GM04503 (cell line): ENCODE measurements around the gene ENTPD7.

Experiments used
- DNase-seq: peaks from one replicate; pipeline ENCODE4 v3.0.0-alpha.2; 2012; ENCODE audit warnings: low read depth

ENTPD7 gene

DNA sequence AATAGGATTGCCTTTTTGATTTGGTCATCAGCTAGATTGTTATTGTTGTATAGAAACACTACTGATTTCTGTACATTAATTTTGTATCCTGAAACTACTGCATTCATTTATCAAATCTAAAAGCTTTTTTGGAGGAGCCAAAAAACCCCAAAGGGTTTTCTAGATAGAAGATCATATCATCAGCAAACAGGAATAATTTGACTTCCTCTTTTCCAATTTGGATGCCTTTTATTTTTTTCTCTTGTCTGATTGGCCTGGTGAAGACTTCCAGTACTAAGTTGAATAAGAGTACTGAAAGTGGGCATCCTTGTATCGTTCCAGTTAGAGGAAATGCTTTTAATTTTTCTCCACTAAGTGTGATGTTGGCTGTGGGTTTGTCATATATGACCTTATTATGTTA, 10.6 kb upstream of the ENTPD7 start:
- no peak for DNase-seq

DNA sequence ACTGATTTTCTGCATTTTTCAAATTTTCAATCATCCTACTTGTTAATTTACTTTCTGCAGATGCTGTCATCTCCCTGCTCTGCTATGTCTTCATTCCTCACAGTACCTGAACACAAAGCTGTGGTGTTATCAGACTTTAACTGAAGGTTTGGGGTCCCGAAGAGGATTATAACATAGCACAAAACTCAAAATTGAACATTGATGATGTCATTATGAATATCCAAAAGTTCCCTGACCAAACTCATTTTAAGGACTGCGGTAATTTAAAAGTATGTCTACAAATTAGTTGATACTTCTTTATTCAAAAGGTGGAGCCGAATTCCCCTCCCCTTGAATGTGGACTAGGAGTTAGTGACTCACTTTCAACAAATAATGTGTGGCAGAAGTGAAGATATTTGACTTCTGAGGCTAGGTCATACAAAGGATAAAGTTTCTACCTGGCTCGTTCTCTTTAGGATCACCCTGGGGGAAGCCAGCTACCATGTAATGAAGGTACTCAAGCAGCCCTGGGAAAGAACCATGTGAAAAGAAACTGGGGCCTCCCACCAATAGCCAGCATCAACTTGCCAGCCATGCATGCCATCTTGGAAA, 6.4 kb upstream of the ENTPD7 start:
- DNase-seq, result no peak

DNA sequence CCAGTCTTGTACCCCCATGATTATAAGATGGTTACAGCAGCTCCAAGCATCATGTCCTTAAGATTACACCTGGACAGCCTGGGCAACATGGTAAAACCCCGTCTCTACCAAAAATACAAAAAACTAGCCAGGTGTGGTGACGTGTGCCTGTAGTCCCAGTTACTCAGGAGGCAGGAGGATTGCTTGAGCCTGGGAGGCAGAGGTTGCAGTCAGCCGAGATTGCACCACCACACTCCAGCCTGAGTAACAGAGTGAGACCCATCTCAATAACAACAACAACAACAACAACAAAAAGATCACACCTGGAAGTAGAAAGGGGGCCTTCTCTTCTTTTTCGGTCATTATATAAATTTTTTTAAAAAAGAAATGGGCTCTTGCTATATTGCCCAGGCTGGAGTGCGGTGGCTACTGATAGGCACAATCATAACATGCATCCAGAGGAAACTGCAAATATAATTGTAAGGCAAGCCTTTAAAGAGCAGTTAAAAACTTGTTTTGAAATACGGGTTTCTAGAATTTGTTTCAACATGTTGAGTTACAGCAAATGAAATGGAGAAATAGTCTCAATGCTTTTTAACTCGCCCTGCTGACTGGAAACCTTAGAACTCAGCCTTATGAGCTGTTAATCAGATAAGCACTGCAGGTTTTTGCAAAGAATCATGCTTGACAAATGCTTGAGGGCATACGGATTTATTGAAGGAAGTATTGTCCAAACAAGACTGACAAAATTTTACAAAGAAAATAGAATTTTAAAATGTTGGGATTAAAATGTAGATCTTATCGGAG, 4.7 kb upstream of the ENTPD7 start:
- no peak for DNase-seq

DNA sequence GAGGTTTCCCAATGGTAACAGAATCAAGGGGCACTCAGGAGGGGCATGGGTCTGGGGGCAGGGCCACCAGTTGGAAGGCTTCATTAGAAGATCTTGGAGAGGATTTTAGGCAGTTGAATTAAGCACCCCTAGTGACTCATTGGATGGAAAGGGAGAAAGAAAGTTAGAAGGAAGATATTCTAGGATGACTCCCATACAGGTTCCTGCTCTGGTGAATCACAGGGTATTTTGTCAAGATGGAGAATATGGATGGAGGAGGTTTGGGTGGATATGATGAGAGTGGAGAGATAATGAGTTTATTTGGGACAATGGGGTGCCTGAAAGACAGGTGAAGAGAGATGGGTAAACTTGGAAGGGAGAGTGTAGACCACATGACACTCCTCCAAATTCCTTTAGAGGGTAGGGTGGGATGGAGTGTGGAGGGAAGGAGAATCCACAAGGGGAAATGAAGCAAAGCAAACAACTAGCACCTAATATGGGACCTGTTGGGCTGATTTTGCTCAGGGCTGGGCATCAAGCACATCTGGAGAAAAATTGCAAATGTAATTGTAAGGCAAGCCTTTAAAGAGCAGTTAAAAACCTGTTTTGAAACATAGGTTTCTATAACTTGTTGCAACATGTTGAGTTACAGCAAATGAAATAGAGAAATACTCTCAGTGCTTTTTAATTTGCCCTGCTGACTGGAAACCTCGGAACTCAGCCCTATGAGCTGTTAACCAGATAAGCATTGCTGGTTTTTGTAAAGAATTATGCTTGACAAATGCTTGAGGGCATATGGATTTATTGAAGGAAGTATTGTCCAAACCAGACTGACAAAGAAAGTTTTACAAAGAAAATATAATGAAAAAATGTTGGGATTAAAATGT, 2.9 kb upstream of the ENTPD7 start:
- DNase-seq, result no peak

DNA sequence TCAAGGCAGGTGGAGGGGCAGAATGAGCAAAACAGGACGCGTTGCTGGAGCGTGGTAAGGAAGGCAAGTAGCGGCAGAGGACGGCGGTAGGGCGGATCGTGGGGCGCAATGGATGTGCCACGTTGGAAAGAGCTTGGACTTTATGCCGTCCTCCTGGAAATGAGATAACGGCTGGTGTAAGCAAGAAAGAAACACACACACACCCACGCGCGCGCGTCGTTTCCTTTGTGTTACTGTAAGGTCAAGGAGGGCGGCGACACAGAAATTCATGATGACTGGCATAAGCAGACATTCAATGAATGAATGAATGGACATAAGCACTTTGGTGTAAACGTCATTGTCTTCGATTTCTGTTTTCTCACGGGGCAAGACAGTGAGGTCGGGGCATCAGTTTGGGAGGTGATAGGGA, 683 bp upstream of the ENTPD7 start:
- DNase-seq, result no peak

DNA sequence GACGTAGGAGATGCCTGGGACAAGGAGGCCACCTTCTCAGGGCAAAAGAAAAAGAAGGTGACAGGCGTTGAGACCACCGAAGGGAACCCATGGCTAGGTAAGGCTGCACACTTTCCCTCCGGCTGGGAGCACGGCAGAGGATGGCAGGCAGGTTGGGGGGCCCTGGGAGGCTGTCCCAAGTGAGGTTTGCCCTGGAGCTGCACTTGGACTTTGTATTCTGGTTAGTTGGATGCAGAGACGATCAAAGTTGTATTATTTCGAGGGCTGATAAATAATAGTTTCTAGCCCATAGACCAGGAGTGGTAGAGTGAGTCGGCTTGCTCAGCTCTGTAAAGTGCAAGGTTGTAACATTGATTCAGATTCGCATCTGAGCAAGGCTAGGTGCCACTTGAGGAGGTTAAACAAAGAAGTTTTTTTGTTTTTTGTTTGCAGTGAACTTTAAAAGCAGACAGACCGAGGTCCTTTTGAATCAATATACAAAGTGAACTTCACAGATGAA, 608 bp downstream of the ENTPD7 start:
- no peak for DNase-seq

DNA sequence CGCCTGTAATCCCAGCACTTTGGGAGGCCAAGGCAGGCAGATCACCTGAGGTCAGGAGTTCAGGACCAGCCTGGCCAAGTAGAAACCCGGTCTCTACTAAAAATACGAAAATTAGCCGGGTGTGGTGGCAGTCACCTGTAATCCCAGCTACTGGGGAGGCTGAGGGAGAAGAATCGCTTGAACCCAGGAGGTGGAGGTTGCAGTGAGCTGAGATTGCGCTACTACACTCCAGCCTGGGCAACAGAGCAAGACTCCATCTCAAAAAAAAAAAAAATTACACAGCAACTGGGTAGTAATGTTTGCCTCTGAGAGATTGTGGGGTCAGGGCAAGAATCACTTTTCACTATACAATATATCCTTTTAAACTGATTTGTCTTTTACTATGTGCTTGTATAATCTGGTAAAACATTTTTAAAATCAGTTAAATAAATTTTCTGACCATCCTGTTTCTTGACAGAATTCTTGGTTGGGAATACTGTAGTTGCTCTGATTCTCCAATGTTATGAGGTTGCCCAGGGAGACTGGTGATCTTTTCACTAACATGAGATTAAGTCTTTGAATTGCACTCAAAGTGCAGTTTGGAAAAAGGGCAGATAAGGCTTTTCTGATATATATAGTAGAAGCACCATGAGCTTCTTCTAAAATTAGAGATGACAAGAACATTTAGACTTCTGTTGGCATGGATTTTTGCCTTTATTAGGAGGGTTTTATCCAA, 1.5 kb downstream of the ENTPD7 start:
- DNase-seq, result no peak

DNA sequence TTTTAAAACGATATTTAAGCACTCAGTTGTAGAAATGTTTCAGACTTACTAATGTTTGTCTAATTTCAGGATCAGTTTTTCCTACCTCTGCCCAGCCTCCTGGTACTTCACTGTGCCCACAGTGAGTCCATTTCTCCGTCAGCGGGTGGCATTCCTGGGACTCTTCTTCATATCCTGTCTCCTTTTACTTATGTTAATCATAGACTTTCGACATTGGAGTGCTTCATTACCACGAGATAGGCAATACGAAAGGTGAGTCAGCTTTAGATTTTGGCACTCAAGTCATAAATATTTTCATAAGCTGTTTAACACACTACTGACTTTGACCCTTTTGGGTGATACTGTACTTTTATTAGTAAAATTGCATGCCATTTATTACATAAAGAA, 2.1 kb downstream of the ENTPD7 start:
- peak; percentile 79 for DNase-seq

DNA sequence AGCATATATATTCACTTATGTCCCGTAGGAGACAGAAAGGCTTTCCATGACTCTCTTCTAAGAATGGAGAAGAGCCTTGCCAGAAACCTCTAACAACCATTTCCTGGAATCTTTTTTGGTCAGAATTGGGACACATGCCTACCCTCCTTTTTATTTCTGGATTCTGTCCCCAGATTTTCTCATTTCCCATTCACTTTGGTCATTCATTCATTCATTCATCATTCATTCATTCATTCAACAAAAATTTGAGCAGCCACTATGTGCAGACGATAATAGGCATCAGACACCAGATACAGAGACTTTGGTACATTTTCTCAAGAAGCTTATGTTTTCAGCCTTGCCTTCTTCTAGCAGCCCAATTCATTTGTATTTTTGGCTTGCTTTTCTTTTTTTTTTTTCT, 6.0 kb downstream of the ENTPD7 start:
- no peak for DNase-seq

DNA sequence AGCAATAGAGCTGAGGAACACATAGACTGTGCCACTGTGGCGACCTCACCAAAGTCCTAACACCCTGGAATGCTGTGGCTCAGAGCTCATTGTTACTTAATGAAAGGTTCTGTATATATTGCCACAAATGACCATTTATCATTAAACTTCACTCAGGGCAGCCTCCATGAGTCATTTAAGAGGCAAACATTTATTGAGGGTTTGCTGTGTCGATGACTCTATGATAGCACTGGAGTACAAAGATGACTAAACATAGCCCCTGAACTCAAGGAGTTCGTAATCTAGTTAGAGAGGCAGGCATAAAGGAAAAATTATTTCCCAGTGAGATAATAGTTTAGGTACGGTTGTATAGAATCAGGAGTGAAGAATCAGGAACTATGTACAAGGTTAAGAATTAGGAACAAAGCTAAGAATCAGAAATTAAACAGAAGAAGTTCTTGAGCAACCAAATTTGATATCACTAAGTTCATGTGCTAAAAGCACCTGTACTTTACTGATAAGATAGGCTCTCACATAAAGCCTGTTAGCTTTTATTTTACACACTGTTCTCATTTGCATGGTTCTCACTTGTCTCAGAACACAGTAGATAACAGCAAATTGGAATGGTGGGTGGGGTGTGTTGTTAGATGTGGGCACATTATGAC, 7.9 kb downstream of the ENTPD7 start:
- peak; percentile 78 for DNase-seq

DNA sequence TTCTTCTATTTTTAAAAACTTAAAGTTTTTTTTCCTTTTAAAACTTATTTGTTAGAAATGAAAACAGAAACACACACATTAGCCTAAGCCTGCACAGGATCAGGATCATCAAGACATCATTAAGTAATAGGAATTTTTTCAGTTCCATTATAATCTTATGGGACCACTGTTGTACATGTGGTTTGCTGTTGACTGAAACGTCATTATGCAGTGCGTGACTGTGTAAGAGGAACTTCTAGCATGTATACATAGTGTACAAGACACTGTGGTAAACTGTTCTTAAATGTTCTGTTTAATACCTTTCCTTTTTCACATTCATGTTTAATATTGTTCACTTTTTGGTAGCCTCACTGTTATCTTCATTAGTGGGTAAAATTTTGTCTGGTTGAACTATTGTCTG, 12.1 kb downstream of the ENTPD7 start:
- no peak for DNase-seq

DNA sequence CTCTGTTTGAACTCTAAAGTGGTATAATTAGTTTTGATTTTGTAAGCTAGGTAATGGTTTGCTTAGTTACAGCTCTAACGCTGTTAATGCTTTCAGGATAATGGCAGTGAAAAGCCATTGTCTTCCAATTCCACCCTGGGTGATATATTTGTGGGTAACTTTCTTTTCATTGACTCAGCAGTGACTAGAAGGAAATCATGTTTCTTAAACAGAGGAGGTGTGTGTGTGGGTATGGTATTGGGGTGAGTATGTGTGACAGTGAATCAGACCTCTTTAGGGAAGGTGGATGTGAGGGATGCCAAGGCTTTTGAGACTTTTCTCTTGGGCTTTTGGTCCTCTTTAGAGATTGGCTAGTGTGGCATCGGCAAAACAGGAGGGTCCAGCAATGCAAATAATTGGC, 13.6 kb downstream of the ENTPD7 start:
- no peak for DNase-seq

DNA sequence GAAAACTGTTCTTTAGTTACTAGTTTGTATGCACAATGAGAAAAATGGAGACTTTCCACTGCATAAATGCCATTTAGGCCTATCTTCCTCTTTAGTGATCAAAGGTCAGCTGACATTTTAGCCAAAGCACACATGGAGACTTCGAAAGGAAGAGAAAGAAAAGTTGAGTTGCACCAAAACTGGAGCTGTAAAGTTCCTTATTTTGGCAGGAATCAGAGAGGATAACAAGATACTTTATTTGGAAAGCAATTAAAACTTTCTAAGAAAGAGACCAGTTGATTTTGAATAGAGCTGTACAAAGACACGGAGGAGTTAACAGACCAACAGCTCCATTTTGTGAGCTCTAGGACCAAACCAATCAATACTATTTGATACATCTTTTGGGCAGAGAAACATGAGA, 14.2 kb downstream of the ENTPD7 start:
- no peak for DNase-seq

DNA sequence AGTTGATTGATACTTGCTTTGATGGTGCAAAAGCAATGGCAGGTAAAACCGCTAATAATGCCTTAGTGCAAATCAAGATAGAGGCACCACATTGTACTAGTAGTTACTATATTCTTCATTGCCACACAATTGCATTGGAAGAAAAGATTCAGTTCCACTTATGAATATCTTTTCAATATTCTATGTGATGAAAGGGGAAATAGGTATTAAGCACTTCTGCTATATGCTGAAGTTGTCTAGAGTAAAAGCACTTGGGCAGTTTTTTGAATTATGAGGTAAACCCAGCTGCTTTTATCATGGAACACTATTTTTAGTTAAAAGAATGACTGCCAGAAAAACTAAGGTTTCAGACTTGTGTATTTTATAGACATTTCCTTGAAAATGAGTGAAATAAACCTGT, 15.5 kb downstream of the ENTPD7 start:
- DNase-seq, result no peak

DNA sequence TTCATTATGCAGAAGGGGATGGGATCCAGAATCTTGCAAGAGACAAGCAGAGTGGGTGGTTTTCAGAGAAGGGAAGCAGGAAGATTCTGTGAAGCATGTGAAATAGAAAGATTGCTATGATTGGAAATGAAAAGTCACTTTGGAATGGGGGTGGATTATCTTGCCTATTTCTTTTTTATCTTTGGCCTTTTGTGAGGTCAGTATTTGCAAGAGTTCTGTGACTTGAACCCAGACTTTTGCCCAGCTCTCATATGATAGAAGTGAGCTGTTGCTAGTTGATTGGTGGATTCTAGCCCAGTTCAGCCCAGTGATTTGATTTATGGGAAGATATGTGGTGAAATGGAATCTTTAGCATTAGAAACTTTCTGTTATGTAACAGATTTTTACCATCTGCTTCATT, 17.1 kb downstream of the ENTPD7 start:
- peak; percentile 92 for DNase-seq

DNA sequence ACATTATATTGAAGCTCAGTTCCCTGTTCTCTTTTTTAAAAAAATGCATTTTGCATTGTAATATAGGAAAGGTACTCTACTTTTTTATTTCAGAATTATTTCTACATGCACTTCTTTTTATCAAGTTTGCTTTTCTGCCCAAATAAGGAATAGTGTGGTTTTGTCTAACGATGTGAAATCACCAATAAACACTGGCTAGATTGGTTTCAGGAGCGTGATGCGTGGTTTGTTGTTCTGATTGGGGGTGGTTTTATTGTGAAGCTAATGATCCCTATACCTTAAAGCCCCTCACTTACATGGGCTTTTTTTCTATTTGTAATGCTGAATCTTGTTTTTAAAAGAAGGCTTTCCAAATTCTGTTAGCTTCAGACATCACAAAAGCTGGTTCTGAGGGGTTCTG, 17.6 kb downstream of the ENTPD7 start:
- DNase-seq, result no peak

DNA sequence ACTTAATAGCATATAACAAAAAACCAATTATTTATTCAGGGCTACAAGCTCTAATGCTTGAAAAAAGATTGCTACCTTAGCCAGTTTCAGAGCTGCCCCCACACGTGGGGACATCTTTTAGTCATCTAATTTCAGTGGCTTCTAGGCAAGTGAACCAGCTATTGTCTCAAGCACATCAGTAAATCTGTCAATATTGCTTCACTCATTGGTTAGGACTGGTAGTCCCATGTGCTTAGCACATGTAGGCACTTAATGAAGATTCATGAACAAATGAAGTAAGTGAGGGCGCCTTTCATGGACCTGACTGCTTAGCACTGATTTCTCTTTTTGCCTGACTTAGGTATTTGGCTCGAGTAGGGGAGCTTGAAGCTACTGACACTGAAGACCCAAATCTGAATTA, 19.6 kb downstream of the ENTPD7 start:
- no peak for DNase-seq

DNA sequence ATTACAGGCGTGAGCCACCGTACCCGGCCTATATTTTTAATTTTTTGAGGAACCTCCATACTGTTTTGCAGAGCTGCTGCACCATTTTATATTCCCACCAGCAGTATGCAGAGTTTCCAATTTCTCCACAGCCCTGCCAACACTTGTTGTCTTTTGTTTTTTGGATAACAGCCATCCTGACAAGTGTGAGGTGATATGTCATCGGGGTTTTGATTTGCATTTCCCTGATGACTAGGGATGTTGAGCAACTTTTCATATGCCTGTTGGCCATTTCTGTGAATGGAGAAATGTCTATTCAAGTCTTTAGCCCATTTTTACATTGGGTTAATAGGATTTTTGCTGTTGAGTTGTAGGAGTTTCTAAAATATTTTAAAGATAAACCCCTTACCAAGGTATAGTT, 22.2 kb downstream of the ENTPD7 start:
- peak; percentile 84 for DNase-seq

DNA sequence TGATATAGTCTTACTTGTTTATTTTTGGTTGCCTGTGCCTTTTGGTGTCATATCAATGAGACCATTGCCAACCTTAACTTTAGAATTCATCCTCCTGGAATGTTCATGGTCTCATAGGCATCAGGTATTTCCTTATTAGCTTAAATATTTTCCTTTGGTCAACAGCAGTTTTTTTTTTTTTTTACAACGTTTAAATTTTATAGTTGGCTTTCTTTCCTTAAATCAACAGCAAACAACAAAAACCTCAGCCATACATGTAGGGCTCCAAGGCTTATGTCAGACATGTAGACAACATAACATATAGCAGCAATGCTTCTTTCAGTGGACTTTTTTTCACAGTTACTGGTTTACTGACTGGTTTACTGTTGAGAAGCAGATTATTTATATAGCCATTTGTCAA, 22.7 kb downstream of the ENTPD7 start:
- DNase-seq, result no peak

DNA sequence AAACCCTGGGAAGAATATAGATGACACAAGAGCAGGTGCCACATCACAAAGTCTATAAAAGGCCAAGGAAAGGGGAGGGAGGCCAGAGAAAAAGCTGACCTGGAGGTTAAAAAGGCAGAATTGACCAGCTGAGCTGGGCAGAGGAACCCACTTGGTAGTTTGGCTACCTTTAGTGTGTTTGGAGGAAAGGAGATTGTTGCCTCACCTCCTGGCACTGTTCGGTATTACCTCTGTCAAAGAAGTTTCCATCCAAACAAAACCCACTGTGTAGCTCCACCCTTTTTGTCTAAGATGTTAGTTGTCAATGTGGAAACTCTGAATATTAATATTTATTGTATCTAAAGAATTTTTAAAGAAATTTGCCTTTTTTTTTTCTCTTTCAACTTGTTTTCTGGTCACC, 23.4 kb downstream of the ENTPD7 start:
- no peak for DNase-seq

DNA sequence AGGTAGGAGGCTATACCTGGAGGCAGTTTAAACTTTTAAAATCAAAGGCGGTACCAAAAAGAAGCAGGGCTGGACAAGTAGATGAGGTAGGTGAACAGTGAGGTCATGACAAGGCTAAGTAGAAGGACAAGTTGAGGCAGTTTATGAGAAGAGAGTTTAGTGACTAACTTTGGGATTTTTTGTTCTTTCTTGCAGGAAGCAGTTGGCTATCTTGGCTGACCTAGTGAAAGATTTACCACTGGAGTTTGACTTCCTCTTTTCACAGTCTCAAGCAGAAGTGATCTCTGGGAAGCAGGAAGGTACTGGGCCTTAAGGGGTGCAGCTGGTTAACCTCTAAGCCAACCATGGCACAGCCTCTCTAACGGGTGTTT, 26.3 kb downstream of the ENTPD7 start:
- no peak for DNase-seq

DNA sequence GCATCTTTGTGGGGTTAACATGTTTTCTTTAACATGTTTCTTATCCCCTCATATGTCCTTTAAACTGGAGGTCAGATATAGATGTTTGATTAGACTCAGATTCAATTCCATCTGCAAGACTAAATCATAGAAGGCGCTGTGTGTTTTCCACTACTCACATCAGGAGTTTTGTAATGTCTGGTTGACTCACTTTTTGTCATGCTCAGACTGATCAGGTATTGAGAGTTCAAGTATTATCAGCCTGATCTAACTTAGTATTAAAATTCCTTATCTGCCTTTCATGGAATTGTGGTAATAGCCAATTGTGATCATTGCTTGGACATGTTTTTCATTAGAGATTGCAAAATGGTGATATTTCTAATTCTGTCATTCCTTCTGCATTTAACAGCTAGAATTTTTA, 30.2 kb downstream of the ENTPD7 start:
- DNase-seq, result no peak
